AG09309 (cell line): ENCODE data around the gene GRIK4.

Source experiments
- DNase-seq: peaks from one replicate; pipeline ENCODE4 v3.0.0-alpha.2; 2010; ENCODE audit warnings: low read depth
- H3K4me3 ChIP-seq: 2 replicates; pipeline ENCODE4 v1.5.1; 2011; ENCODE audit warnings: mild to moderate bottlenecking, low read depth, low read length, moderate library complexity; ENCODE audit not compliant: control insufficient read depth
- TF ChIP-seq, protein P1 (sequence below): IDR thresholded peaks from 2 replicates; pipeline ENCODE4 v1.5.1; 2011; ENCODE audit warnings: mild to moderate bottlenecking, low read depth, low read length, inconsistent platforms; ENCODE audit not compliant: insufficient read depth, control insufficient read depth; ENCODE audit errors: missing control alignments

GRIK4 gene

DNA sequence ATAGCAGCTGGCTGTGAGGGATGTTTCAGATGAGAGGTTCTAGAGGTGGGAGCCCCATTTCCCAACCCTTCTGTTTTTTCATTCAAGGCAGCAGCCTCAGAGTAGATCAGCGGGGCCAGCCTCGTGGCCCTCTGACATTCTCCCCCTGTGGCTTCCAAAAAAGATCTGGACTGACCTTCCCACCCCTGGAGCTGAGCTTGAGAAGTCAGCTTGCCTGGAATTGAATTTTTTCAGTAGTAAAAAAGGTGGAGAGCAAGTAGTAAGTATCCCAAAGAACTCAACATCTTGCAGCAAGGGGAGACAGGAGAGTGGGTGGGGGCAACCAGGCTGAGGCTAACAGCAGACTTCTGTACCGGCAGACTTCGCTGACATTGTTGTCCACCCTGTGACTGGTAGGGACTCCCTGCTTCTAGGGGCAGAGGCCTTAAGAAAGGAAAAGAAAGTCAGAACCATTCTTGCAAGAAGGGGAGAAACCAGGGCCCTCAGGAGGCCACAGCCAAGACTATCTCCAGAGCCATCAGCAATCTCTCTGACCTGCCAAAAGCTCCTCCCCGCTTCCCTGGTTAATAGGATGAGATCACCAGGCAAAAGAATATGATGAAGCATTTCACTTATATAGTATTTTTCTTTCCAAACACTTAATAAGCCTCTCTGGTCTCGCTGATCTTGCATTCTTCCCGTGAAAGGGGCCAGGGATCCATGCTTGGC, 2.0 kb upstream of the GRIK4 start:
- H3K4me3 ChIP-seq = no peak overlapping the region
- no peak for DNase-seq
- TF ChIP-seq, protein P1, sequence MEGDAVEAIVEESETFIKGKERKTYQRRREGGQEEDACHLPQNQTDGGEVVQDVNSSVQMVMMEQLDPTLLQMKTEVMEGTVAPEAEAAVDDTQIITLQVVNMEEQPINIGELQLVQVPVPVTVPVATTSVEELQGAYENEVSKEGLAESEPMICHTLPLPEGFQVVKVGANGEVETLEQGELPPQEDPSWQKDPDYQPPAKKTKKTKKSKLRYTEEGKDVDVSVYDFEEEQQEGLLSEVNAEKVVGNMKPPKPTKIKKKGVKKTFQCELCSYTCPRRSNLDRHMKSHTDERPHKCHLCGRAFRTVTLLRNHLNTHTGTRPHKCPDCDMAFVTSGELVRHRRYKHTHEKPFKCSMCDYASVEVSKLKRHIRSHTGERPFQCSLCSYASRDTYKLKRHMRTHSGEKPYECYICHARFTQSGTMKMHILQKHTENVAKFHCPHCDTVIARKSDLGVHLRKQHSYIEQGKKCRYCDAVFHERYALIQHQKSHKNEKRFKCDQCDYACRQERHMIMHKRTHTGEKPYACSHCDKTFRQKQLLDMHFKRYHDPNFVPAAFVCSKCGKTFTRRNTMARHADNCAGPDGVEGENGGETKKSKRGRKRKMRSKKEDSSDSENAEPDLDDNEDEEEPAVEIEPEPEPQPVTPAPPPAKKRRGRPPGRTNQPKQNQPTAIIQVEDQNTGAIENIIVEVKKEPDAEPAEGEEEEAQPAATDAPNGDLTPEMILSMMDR = no peak

DNA sequence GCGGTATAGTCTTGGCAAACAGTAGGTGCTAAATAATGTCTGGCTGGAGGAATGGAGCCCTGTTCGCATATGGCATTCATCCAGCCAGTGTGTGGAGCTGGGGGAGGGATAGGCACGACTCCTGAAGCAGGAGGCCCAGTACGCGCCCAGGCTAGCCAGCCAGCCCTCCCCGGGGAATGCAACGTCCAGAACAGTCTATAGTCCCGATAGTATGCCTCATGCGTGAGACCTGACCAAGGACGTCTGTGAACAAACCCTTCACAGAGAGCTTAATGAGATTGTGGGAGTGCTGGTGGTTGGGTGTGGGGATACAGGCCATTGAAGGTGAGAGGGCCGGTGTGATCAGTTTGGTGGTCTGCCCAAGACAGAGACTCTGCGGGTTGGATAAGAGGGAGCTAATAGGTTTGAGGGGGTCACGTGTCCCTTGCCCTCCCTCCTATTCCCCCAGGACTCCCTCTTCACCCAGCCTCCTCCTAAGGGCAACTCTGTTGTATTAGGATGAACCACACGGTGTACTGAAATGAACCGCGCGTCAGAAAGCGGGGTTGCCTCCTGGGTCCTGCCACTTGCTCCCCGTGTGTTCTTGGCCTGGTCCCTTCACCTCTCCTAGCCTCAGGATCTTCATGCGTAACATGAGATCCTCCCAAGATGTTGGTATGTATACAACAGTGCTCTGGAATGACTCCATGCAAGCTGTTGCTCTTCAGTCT, 987 bp upstream of the GRIK4 start:
- H3K4me3 ChIP-seq = no peak overlapping the region
- TF ChIP-seq, protein P1 = no peak
- no peak for DNase-seq

DNA sequence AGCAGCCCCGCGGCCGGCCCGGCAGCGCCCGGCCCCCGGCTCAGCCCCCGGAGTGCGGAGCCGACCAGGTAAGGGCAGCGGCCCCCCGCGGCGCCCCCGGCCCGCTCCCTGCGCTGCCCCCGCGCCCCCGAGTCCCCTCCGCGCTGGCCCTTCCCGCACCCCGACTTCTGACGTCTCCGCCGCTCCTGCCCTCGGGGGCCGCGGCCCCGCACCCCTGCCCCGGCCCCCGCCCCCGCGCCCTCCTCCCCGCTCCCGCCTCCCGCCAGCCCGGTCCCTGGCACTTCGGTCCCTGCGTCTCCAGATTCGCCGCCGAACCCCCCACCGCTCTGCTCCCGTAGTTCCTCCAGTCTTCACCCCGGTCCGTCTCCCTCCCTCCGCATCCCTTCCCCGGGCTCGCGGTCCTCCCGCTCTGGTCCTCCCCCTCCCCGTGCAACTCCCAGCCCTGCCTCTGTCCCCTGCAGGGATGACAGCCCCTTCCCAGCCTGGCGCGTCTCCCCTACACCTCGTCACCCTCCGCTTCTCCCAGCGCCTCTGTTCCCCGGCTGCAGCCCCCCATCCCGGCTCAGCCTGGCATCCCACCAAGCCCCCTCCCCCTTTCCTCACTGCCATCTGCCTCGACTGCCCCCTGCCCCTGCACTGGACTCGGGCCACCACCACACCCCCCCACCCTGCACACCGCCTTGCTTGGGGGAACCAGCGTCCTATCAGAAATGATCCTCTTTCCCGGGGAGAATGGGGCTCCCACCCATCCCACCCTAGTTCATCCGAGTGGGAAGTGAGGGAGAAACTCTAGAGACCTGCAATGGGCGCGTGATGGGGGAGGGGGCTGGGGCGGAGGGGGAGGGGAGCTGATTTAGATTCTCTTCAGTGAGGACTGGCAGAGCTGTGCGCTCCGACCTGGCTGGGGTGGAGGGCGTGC, 531 bp downstream of the GRIK4 start:
- TF ChIP-seq, protein P1 = no peak
- H3K4me3 ChIP-seq = no peak overlapping the region
- no peak for DNase-seq

DNA sequence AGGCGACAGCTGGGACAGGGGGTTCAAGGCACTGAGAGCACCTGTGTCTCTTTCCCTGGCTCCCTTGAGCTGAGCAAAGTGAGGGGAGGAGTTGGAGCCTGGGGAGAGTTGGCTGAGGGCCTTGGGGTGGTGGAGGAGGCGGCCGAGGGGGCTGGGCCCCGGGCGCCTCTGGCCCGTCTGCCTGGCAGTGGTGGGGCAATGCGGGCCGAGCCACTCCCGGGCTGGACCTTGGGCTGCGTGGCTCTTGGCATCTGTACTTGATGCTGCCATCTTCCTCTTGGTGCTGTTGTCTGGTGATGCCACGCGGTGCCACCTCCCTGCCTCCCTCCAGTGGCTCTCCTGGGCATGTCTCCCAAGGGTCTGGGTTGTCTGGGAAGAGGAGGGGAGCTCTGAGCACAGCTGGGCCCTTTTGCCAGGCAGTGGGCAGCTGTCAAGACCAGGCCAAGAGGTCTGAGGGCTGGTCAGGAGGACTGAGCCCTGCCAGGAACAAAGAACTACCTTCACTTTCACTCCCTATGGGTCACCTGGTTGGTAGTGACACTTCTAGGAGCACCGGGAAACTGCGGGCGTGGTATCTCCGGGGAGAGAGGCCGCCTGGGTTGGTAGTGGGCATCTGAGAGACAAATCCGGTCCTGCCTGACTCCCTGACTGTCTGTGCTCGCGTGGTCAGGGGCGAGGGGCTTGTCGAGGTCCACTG, 1.3 kb downstream of the GRIK4 start:
- TF ChIP-seq, protein P1 = peak; percentile 10
- DNase-seq = no peak
- no peak overlapping the region for H3K4me3 ChIP-seq

DNA sequence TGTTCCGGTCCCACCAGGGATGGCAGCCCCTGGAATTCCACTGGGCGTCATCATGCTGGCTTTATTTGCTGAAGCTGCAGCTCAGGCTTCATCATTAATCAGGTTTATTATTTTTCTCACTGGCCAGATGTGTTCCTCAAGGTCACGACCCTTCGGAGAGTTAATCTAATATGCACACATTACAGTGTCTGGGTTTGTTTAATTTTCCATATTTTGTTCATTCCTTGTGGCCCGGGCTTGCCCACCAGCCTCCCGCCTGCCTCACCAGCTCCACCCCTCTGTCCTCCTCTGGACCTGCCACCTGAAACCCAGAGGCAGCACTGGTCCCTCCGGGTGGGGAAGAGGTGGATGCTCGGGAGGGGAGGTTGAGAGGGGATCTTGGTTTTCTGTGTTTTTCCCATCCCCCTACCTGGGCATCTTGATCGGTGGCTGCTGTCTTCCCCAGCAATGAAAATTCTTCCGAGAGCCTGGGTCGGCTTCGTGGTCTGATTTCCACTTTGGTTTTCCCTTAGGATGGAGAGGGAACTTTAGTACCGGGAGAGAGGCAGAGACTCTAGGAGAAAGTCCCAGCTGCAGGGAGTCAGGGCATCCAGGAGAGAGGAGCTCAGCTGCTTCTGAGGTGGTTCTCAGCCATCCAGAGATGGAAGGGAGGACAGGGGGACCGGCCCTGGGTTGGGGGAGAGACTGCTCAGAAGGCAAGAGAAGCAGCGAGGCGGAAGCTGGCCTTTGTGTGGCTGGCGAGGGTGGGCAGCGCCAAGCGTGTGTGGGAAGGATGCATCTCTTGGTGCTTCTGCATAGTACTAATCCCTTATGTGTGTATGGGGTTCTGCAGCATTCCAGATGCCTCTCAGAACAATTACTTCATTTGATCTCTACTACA, 2.1 kb downstream of the GRIK4 start:
- H3K4me3 ChIP-seq = no peak overlapping the region
- DNase-seq = no peak
- TF ChIP-seq, protein P1 = no peak
